Natural killer cell (primary cell): Measurements from ENCODE around the gene SPATS2L. TPM values are rescaled to one million over a fixed set of nuclear protein-coding genes. Genes with fewer than 3 reads are reported as not detected.

ENCODE experiments used
- ATAC-seq, 3 donors: fragments of 150-1000 bp in 2 of 3; fragments of 200-7000 bp in 1 of 3; cut with Tn5 transposase; 1 replicate in 1 of 3; 2 replicates in 2 of 3; pipeline ENCODE4 v1.10.0; 2021; ENCODE audit warnings: mild to moderate bottlenecking in 2 of 3, moderate library complexity in 2 of 3
- DNase-seq, 2 donors: peaks; one replicate each; pipeline versions ENCODE4 v3.0.0 to v3.0.0-alpha.2; 2013 to 2021; ENCODE audit warnings: mixed read lengths in 1 of 2
- H3K27ac ChIP-seq: one replicate; pipeline ENCODE4 v1.5.1; 2013; ENCODE audit warnings: mild to moderate bottlenecking, low read length
- H3K27me3 ChIP-seq: one replicate; pipeline ENCODE4 v1.6.1; 2013; ENCODE audit warnings: low read length; ENCODE audit not compliant: control insufficient read depth, insufficient read depth
- H3K36me3 ChIP-seq: one replicate; pipeline ENCODE4 v1.6.1; 2013; ENCODE audit warnings: low read length; ENCODE audit not compliant: control insufficient read depth, insufficient read depth
- H3K4me1 ChIP-seq: one replicate; pipeline ENCODE4 v1.6.1; 2013; ENCODE audit warnings: low read length; ENCODE audit not compliant: control insufficient read depth, insufficient read depth
- H3K4me3 ChIP-seq: one replicate; pipeline ENCODE4 v1.5.1; 2013; ENCODE audit warnings: low read length
- H3K9me3 ChIP-seq: one replicate; pipeline ENCODE4 v1.6.1; 2013; ENCODE audit warnings: low read length; ENCODE audit not compliant: control insufficient read depth, insufficient read depth
- H3K27ac Mint-ChIP-seq, 2 donors: one replicate each; pipeline ENCODE4 v1.8.0; 2022; ENCODE audit warnings: mild to moderate bottlenecking in 2 of 2, mixed read lengths in 2 of 2, moderate library complexity in 1 of 2
- H3K27me3 Mint-ChIP-seq, 2 donors: one replicate each; pipeline ENCODE4 v1.8.0; 2022; ENCODE audit warnings: low read depth in 2 of 2, mixed read lengths in 2 of 2
- H3K36me3 Mint-ChIP-seq: one replicate; pipeline ENCODE4 v1.8.0; 2022; ENCODE audit warnings: mixed read lengths
- H3K4me1 Mint-ChIP-seq, 2 donors: one replicate each; pipeline ENCODE4 v1.8.0; 2022; ENCODE audit warnings: mixed read lengths in 2 of 2
- H3K4me3 Mint-ChIP-seq: one replicate; pipeline ENCODE4 v1.8.0; 2022; ENCODE audit warnings: mild to moderate bottlenecking, moderate library complexity, mixed read lengths
- H3K9me3 Mint-ChIP-seq, 2 donors: one replicate each; pipeline ENCODE4 v1.8.0; 2022; ENCODE audit warnings: mixed read lengths in 2 of 2
- WGBS: methylation state at CpG from one replicate; pipeline ENCODE4 v1.1.7; 2013; ENCODE audit warnings: missing lambda C conversion rate; ENCODE audit not compliant: insufficient coverage; 5-methylcytosine and 5-hydroxymethylcytosine counted together
- intact Hi-C: fragments of 100-400 bp; cut with micrococcal nuclease; formaldehyde crosslinking; loops from one replicate; pipeline ENCODE4 v1.14.2; 2022
- total RNA-seq, 4 donors: library from RNA; stranded (reverse); fragments of 120-200 nt in 1 of 4; gene quantifications; one replicate each; pipeline versions ENCODE4 v1.2.3 to v1.2.4, GENCODE V29; 2013 to 2022
- TF ChIP-seq, protein P1 (sequence below): fragments of 200-600 bp; IDR thresholded peaks from one replicate; pipeline ENCODE4 v1.8.0; 2022; ENCODE audit warnings: antibody characterized with exemption

Gene SPATS2L
- total RNA-seq, 3 donors from 2014 or later (not counting 1 experiment from before 2014, with no cell fraction given): 3.8 to 10.9 (median 4.4) TPM

DNA sequence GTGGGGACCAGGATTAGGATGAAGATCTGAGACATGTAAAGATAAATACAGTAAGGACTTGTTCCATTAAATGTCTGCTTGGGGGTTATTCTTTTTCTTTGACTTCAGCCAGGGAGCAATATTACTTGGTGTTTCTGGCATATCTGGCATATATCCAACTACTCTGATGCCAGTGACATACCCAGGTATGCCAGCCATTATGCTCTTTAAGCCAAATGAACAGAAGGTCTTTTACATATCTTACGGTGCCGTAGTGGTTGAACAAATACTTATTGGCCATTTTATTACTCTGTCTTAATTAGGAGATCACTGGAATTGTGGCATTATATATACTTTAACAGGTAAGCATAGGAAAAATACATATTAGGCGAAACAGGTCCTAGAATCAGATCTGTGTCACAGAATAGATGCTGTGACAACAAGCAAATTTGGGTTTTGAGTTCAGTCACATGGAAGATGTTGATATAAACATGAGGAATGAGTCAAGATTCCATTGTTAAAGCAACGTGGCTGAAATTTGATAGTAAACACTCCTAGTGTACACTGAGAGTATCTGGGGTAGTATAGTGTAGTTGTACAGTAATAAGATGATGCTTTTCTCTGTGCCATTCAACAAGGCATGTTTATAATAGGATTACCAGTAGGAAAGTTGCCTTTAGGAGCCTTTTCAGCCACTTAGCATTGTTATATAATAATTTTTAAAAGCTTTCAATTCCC lies 140.8 kb downstream of the SPATS2L start:
- Mint-ChIP-seq H3K36me3 (no peaks in the 10 kb centered on the region), H3K4me3 (no peak overlapping the region), H3K9me3 (no peaks in the 10 kb centered on the region), H3K4me1 (no peaks in the 10 kb centered on the region), H3K27ac (no peak overlapping the region), H3K27me3 (no peaks in the 10 kb centered on the region)
- ATAC-seq (no peak), DNase-seq (no peak)
- TF ChIP-seq, protein P1, sequence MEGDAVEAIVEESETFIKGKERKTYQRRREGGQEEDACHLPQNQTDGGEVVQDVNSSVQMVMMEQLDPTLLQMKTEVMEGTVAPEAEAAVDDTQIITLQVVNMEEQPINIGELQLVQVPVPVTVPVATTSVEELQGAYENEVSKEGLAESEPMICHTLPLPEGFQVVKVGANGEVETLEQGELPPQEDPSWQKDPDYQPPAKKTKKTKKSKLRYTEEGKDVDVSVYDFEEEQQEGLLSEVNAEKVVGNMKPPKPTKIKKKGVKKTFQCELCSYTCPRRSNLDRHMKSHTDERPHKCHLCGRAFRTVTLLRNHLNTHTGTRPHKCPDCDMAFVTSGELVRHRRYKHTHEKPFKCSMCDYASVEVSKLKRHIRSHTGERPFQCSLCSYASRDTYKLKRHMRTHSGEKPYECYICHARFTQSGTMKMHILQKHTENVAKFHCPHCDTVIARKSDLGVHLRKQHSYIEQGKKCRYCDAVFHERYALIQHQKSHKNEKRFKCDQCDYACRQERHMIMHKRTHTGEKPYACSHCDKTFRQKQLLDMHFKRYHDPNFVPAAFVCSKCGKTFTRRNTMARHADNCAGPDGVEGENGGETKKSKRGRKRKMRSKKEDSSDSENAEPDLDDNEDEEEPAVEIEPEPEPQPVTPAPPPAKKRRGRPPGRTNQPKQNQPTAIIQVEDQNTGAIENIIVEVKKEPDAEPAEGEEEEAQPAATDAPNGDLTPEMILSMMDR: no peak
- H3K9me3 ChIP-seq: no peaks in the 10 kb centered on the region
- no peaks in the 10 kb centered on the region for H3K4me1 ChIP-seq
- H3K4me3 ChIP-seq: no peak overlapping the region
- 97% methylated on average over 3 of the region's 4 CpGs for WGBS
- no peak overlapping the region for H3K27ac ChIP-seq
- no peaks in the 10 kb centered on the region for H3K27me3 ChIP-seq
- intact Hi-C loops: no loop called here
- H3K36me3 ChIP-seq: no peaks in the 10 kb centered on the region

DNA sequence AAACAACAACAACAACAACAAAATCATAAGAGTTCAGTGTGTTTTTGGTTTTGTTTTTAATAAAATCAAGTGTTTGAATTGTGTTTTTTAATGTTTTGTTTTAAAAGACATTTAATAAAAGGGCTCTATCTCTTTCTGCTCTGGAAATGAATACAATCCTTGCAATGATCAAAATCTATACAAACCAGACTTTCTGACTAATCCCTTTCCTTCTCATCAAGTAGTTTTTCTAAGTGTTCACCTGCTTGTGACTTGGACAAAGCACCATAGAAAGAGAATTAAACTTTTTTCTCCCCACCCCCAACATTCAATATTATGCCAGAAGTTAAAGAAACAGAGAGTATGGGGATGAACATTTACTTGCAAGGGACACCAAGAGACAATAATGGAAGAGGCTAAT lies 142.0 kb downstream of the SPATS2L start:
- no peak overlapping the region for H3K27ac Mint-ChIP-seq
- Histone ChIP-seq H3K4me3 (no peak overlapping the region), H3K36me3 (no peaks in the 10 kb centered on the region), H3K27me3 (no peaks in the 10 kb centered on the region), H3K27ac (no peak overlapping the region), H3K4me1 (no peaks in the 10 kb centered on the region), H3K9me3 (no peaks in the 10 kb centered on the region)
- ATAC-seq: no peak
- H3K4me3 Mint-ChIP-seq: no peak overlapping the region
- intact Hi-C loops: no loop called here
- DNase-seq: no peak
- TF ChIP-seq, protein P1: no peak
- H3K36me3 Mint-ChIP-seq: no peaks in the 10 kb centered on the region
- H3K4me1 Mint-ChIP-seq: no peaks in the 10 kb centered on the region
- no peaks in the 10 kb centered on the region for H3K9me3 Mint-ChIP-seq
- no peaks in the 10 kb centered on the region for H3K27me3 Mint-ChIP-seq

DNA sequence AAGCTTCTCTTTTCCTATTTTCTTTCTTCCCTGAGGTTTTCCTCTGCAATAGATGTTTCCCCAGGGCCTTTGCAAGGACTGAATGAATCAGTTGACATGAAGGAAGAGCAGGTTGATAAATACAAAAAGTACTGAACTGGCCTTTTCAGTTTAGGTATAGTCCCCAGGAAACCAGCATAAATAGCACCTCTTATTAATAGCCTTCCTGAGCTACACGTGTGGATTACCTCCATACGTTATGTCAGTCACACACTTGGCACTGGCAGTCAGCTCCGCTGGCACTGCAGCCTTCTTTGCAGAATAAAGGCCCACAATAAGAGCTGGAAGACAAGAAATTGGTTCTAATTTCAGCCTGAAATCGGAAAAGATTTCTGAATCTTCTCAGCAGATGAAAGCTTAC lies 142.7 kb downstream of the SPATS2L start:
- Histone ChIP-seq H3K27me3 (no peaks in the 10 kb centered on the region), H3K36me3 (no peaks in the 10 kb centered on the region), H3K4me1 (no peaks in the 10 kb centered on the region), H3K9me3 (no peaks in the 10 kb centered on the region), H3K27ac (no peak overlapping the region), H3K4me3 (no peak overlapping the region)
- no peak for DNase-seq
- H3K9me3 Mint-ChIP-seq: no peaks in the 10 kb centered on the region
- no peak overlapping the region for H3K27ac Mint-ChIP-seq
- intact Hi-C loops: no loop called here
- H3K4me3 Mint-ChIP-seq: no peak overlapping the region
- no peak for ATAC-seq
- WGBS: 50% methylated on average over 4 of the region's 4 CpGs
- no peaks in the 10 kb centered on the region for H3K27me3 Mint-ChIP-seq
- TF ChIP-seq, protein P1: no peak
- no peaks in the 10 kb centered on the region for H3K4me1 Mint-ChIP-seq
- H3K36me3 Mint-ChIP-seq: no peaks in the 10 kb centered on the region

- Mint-ChIP-seq H3K27ac (no peak overlapping the region), H3K9me3 (no peaks in the 10 kb centered on the region), H3K27me3 (no peaks in the 10 kb centered on the region), H3K4me3 (no peak overlapping the region), H3K36me3 (no peaks in the 10 kb centered on the region), H3K4me1 (no peaks in the 10 kb centered on the region)
- intact Hi-C loops: no loop called here
- 67% methylated on average over 1 of the region's 2 CpGs for WGBS
- H3K4me1 ChIP-seq: peaks cover under 1% of the 10 kb centered on the region
- TF ChIP-seq, protein P1: no peak
- H3K36me3 ChIP-seq: no peaks in the 10 kb centered on the region
- H3K9me3 ChIP-seq: no peaks in the 10 kb centered on the region
- no peak overlapping the region for H3K27ac ChIP-seq
- H3K27me3 ChIP-seq: no peaks in the 10 kb centered on the region
- DNase-seq (no peak), ATAC-seq (no peak)
- H3K4me3 ChIP-seq: no peak overlapping the region
Observed at GRCh38 chr2:200450288-200450687, 143.8 kb downstream of the SPATS2L start.
